Activated CD8-positive, alpha-beta memory T cell treated with anti-CD3 and anti-CD28 coated beads, Interleukin-2, amount 10 ng/mL, durations not matched to agents 7 days and 5 days (primary cell): ENCODE results near the gene ACTN4. TPM values are rescaled to one million over a fixed set of nuclear protein-coding genes. Genes with fewer than 3 reads are reported as not detected.
A peak's percentile ranks its signal among the peaks of the same experiment; 100 is the strongest.

ENCODE experiments used
- ATAC-seq: fragments of 150-1000 bp; cut with Tn5 transposase; one replicate; pipeline ENCODE4 v1.10.0; 2021; ENCODE audit warnings: moderate library complexity
- CTCF ChIA-PET: fragments of 350-600 bp; sonication (Branson Sonifier 250); formaldehyde crosslinking; loops from one replicate; lab custom pipeline; 2021; ENCODE audit warnings: antibody characterized with exemption; lab: Charles Lee
- DNase-seq: peaks from one replicate; pipeline ENCODE4 v3.0.0-alpha.2; 2020
- H3K27ac Mint-ChIP-seq: one replicate; pipeline ENCODE4 v1.8.0; 2021; ENCODE audit warnings: mild to moderate bottlenecking, mixed read lengths
- H3K27me3 Mint-ChIP-seq: one replicate; pipeline ENCODE4 v1.8.0; 2021; ENCODE audit warnings: mixed read lengths
- H3K36me3 Mint-ChIP-seq: one replicate; pipeline ENCODE4 v1.8.0; 2021; ENCODE audit warnings: mild to moderate bottlenecking, mixed read lengths
- H3K4me1 Mint-ChIP-seq: one replicate; pipeline ENCODE4 v1.8.0; 2021; ENCODE audit warnings: mixed read lengths
- H3K4me3 Mint-ChIP-seq: one replicate; pipeline ENCODE4 v1.8.0; 2021; ENCODE audit warnings: mild to moderate bottlenecking, moderate library complexity, mixed read lengths
- H3K9me3 Mint-ChIP-seq: one replicate; pipeline ENCODE4 v1.8.0; 2022; ENCODE audit warnings: low read depth, mixed read lengths
- total RNA-seq, 2 experiments: library from RNA; stranded (reverse); gene quantifications; one replicate each; pipeline ENCODE4 v1.2.3, GENCODE V29; 2021

Gene ACTN4
- total RNA-seq, 2 experiments from 2014 or later = 413 to 433 TPM

GRCh38 chr19:38699647-38700349 lies 52.3 kb downstream of the ACTN4 start:
- ATAC-seq (no peak), DNase-seq (no peak)
- Mint-ChIP-seq H3K27me3 (no peaks in the 10 kb centered on the region), H3K36me3 (peaks cover 10% of the 10 kb centered on the region), H3K27ac (no peak overlapping the region), H3K9me3 (no peaks in the 10 kb centered on the region), H3K4me3 (no peak overlapping the region), H3K4me1 (peaks cover 39% of the 10 kb centered on the region)
- CTCF ChIA-PET = interaction anchor here (0.7 kb wide), 1 partner anchor 63 kb away, joined by 3 read pairs; no protein-coding TSS in a partner anchor

GRCh38 chr19:38700350-38700901 lies 53.0 kb downstream of the ACTN4 start:
- Mint-ChIP-seq H3K9me3 (no peaks in the 10 kb centered on the region), H3K27ac (no peak overlapping the region), H3K36me3 (peaks cover 10% of the 10 kb centered on the region), H3K27me3 (no peaks in the 10 kb centered on the region), H3K4me1 (peaks cover 33% of the 10 kb centered on the region), H3K4me3 (no peak overlapping the region)
- ATAC-seq (no peak), DNase-seq (no peak)
- CTCF ChIA-PET = interaction anchor here (1.3 kb wide), 1 partner anchor 298 kb away, joined by 4 read pairs; the partner anchor contains the start of gene FAM98C

GRCh38 chr19:38700902-38701454 lies 53.5 kb downstream of the ACTN4 start:
- Mint-ChIP-seq H3K9me3 (no peaks in the 10 kb centered on the region), H3K27ac (no peak overlapping the region), H3K4me3 (no peak overlapping the region), H3K36me3 (peaks cover 11% of the 10 kb centered on the region), H3K27me3 (no peaks in the 10 kb centered on the region), H3K4me1 (peaks cover 28% of the 10 kb centered on the region)
- CTCF ChIA-PET = interaction anchor here (1.3 kb wide), 1 partner anchor 298 kb away, joined by 4 read pairs; the partner anchor contains the start of gene FAM98C
- ATAC-seq (no peak), DNase-seq (no peak)

GRCh38 chr19:38701455-38702063 lies 54.1 kb downstream of the ACTN4 start:
- CTCF ChIA-PET = interaction anchor here (0.6 to 1.3 kb wide), 2 partner anchors 21 to 299 kb away, joined by 4 read pairs; partner anchors contain the start of gene FAM98C
- Mint-ChIP-seq H3K9me3 (no peaks in the 10 kb centered on the region), H3K27me3 (no peaks in the 10 kb centered on the region), H3K36me3 (peaks cover 13% of the 10 kb centered on the region), H3K27ac (no peak overlapping the region), H3K4me1 (peaks cover 23% of the 10 kb centered on the region), H3K4me3 (no peak overlapping the region)
- DNase-seq (no peak), ATAC-seq (no peak)

- CTCF ChIA-PET = interaction anchor here (0.6 kb wide), 2 partner anchors 21 to 22 kb away, joined by 3 to 4 read pairs; no protein-coding TSS in a partner anchor
- no peak for ATAC-seq
- Mint-ChIP-seq H3K4me1 (peaks cover 16% of the 10 kb centered on the region), H3K27me3 (no peaks in the 10 kb centered on the region), H3K4me3 (no peak overlapping the region), H3K36me3 (peaks cover 17% of the 10 kb centered on the region), H3K9me3 (no peaks in the 10 kb centered on the region), H3K27ac (no peak overlapping the region)
- DNase-seq = no peak
These were observed 54.8 kb downstream of the ACTN4 start for GRCh38 chr19:38702278-38702677.

- DNase-seq (no peak), ATAC-seq (no peak)
- CTCF ChIA-PET = no interaction called here
- H3K27ac Mint-ChIP-seq = peak overlapping the region; percentile 14
- H3K4me3 Mint-ChIP-seq = no peak overlapping the region
- H3K4me1 Mint-ChIP-seq = peaks cover 4% of the 10 kb centered on the region
- H3K36me3 Mint-ChIP-seq = peaks cover 21% of the 10 kb centered on the region
- no peaks in the 10 kb centered on the region for H3K27me3 Mint-ChIP-seq
- H3K9me3 Mint-ChIP-seq = no peaks in the 10 kb centered on the region
These were observed 56.1 kb downstream of the ACTN4 start for GRCh38 chr19:38703509-38703908.

GRCh38 chr19:38704488-38705026 lies 57.1 kb downstream of the ACTN4 start:
- peaks cover 26% of the 10 kb centered on the region for H3K36me3 Mint-ChIP-seq
- no peaks in the 10 kb centered on the region for H3K27me3 Mint-ChIP-seq
- peak overlapping the region; percentile 4 for H3K27ac Mint-ChIP-seq
- no peaks in the 10 kb centered on the region for H3K9me3 Mint-ChIP-seq
- ATAC-seq = no peak
- H3K4me1 Mint-ChIP-seq = no peaks in the 10 kb centered on the region
- H3K4me3 Mint-ChIP-seq = no peak overlapping the region
- no peak for DNase-seq
- CTCF ChIA-PET = interaction anchor here (1.3 kb wide), 1 partner anchor 191 kb away, joined by 3 read pairs; no protein-coding TSS in a partner anchor

GRCh38 chr19:38705197-38706019 lies 58.0 kb downstream of the ACTN4 start:
- H3K4me1 Mint-ChIP-seq = no peaks in the 10 kb centered on the region
- no peak for DNase-seq
- no peaks in the 10 kb centered on the region for H3K27me3 Mint-ChIP-seq
- H3K36me3 Mint-ChIP-seq = peaks cover 30% of the 10 kb centered on the region
- H3K4me3 Mint-ChIP-seq = no peak overlapping the region
- CTCF ChIA-PET = interaction anchor here (1.3 kb wide), 1 partner anchor 192 kb away, joined by 3 read pairs; no protein-coding TSS in a partner anchor
- H3K27ac Mint-ChIP-seq = no peak overlapping the region
- no peaks in the 10 kb centered on the region for H3K9me3 Mint-ChIP-seq
- ATAC-seq = no peak

- no peak overlapping the region for H3K4me3 Mint-ChIP-seq
- no peaks in the 10 kb centered on the region for H3K9me3 Mint-ChIP-seq
- no peaks in the 10 kb centered on the region for H3K4me1 Mint-ChIP-seq
- H3K27ac Mint-ChIP-seq = no peak overlapping the region
- DNase-seq (no peak), ATAC-seq (no peak)
- CTCF ChIA-PET = no interaction called here
- H3K27me3 Mint-ChIP-seq = no peaks in the 10 kb centered on the region
- peaks cover 38% of the 10 kb centered on the region for H3K36me3 Mint-ChIP-seq
These were observed 59.5 kb downstream of the ACTN4 start for GRCh38 chr19:38706792-38707511.

- no peak overlapping the region for H3K27ac Mint-ChIP-seq
- H3K27me3 Mint-ChIP-seq = no peaks in the 10 kb centered on the region
- no peaks in the 10 kb centered on the region for H3K9me3 Mint-ChIP-seq
- H3K36me3 Mint-ChIP-seq = peaks cover 38% of the 10 kb centered on the region
- ATAC-seq (no peak), DNase-seq (no peak)
- no peak overlapping the region for H3K4me3 Mint-ChIP-seq
- no peaks in the 10 kb centered on the region for H3K4me1 Mint-ChIP-seq
- CTCF ChIA-PET = no interaction called here
These were observed 60.2 kb downstream of the ACTN4 start for GRCh38 chr19:38707512-38708114.

GRCh38 chr19:38708413-38709024 lies 61.1 kb downstream of the ACTN4 start:
- CTCF ChIA-PET = no interaction called here
- DNase-seq = no peak
- peaks cover 38% of the 10 kb centered on the region for H3K36me3 Mint-ChIP-seq
- no peaks in the 10 kb centered on the region for H3K9me3 Mint-ChIP-seq
- H3K4me1 Mint-ChIP-seq = no peaks in the 10 kb centered on the region
- H3K27ac Mint-ChIP-seq = no peak overlapping the region
- no peak for ATAC-seq
- no peaks in the 10 kb centered on the region for H3K27me3 Mint-ChIP-seq
- no peak overlapping the region for H3K4me3 Mint-ChIP-seq
